Tibial nerve (tissue), 4 donors: Measurements from ENCODE around the gene MTMR3.

Experiments
- CTCF ChIP-seq, 5 experiments: fragments of 200-600 bp in 3 of 5; fragments of 450-650 bp in 2 of 5; sonication (generic) in 3 of 5; IDR thresholded peaks; one replicate each; pipeline ENCODE4 v1.5.1; 2016 to 2019; ENCODE audit warnings: antibody characterized with exemption in 5 of 5, mild to moderate bottlenecking in 3 of 5, moderate library complexity in 2 of 5
- EP300 ChIP-seq, 2 donors: sonication (generic); formaldehyde crosslinking; IDR thresholded peaks; one replicate each; pipeline ENCODE4 v1.6.1; 2017; ENCODE audit warnings: antibody characterized with exemption in 2 of 2, mild to moderate bottlenecking in 1 of 2
- POLR2A ChIP-seq, 2 donors: fragments of 450-650 bp; IDR thresholded peaks; one replicate each; pipeline ENCODE4 v1.6.1; 2017; ENCODE audit warnings: antibody characterized with exemption in 2 of 2, mild to moderate bottlenecking in 2 of 2, moderate library complexity in 2 of 2

- TF ChIP-seq POLR2A (IDR thresholded peaks at IDR 0.05) = no peak
- no peak for TF ChIP-seq CTCF (IDR thresholded peaks at IDR 0.05)
- no peak for TF ChIP-seq EP300 (IDR thresholded peaks at IDR 0.05)
These were observed 192.0 kb downstream of the MTMR3 start for GRCh38 chr22:30074994-30075393.
